Fibroblast of pulmonary artery (primary cell): Measurements from ENCODE around the gene CRYBA4.

Source experiments
- DNase-seq: peaks from one replicate; pipeline ENCODE4 v3.0.0-alpha.2; 2010; ENCODE audit warnings: low read depth
- H3K4me3 ChIP-seq: replicated peaks from 2 replicates; pipeline ENCODE4 v1.5.1; 2011; ENCODE audit warnings: low read depth, mild to moderate bottlenecking, control low read depth, low read length, moderate library complexity
- CTCF ChIP-seq: IDR thresholded peaks from 2 replicates; pipeline ENCODE4 v1.5.1; 2011; ENCODE audit warnings: mild to moderate bottlenecking, control low read depth, low read length, inconsistent platforms; ENCODE audit errors: missing control alignments

CRYBA4 gene

GRCh38 chr22:26587991-26588613 lies 33.7 kb upstream of the CRYBA4 start:
- no peak for TF ChIP-seq CTCF
- peak; percentile 24 for DNase-seq
- H3K4me3 ChIP-seq = peak overlapping the region; percentile 78

GRCh38 chr22:26588729-26589366 lies 32.9 kb upstream of the CRYBA4 start:
- DNase-seq = no peak
- TF ChIP-seq CTCF = no peak
- H3K4me3 ChIP-seq = peak overlapping the region; percentile 78

GRCh38 chr22:26589367-26589844 lies 32.4 kb upstream of the CRYBA4 start:
- no peak for TF ChIP-seq CTCF
- DNase-seq = no peak
- peak overlapping the region; percentile 78 for H3K4me3 ChIP-seq

GRCh38 chr22:26589845-26590736 lies 31.7 kb upstream of the CRYBA4 start, which contains the start of gene TPST2:
TPST2 (minus strand) TSS chr22:26590132; CDS start chr22:26541630, 48,502 bp downstream.
- peak; percentile 69 for DNase-seq
- H3K4me3 ChIP-seq = peak within 1 kb of the TSS; percentile 78
- TF ChIP-seq CTCF = no peak

- TF ChIP-seq CTCF = no peak
- DNase-seq = no peak
- H3K4me3 ChIP-seq = no peak overlapping the region
Observed at GRCh38 chr22:26592421-26592891, 29.3 kb upstream of the CRYBA4 start.

- DNase-seq = no peak
- TF ChIP-seq CTCF = no peak
- H3K4me3 ChIP-seq = no peak overlapping the region
Observed at GRCh38 chr22:26593763-26594162, 28.0 kb upstream of the CRYBA4 start.
